Measurements from ENCODE around the gene COL1A1. TPM values are rescaled to one million over a fixed set of nuclear protein-coding genes. Genes with fewer than 3 reads are reported as not detected.

COL1A1 gene
- total and polyA plus RNA-seq, 2 of the 13 experiments (the other 11 are each of a cell fraction or from before 2014, with no cell fraction given) = 0.05 TPM; not detected in 1

DNA sequence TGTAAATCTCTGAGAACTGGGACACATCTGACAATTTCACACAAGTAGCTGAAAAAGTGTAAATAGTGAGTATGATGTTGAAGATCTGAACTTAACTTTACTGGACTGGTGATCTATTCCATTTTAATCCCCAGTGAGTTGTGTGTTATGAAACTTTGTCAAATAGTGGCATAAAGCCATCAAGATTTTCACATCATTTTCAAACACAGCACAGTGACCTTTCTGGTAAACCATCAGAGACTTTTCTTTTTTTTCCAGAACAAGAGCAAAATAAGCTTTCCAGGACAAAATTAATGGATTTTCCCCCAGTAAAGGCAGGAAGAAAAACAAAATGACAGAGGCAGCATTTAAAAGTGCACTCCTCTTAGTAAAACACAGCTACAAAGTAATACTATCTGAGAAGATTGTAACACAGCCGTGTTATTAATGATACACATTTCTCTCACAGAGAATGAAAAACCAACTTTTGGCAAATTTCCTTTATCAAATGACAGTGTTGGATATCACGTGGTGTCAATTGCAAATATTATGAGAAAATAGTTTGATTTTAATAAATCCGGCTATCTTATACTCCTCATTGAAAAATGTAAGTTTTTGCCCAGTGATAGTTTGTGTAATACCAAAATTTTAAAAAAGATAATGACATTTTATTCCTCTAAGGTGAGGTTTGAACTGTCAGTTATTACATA is 16.8 kb upstream of the COL1A1 start:
- Histone ChIP-seq H3K79me2 (ENCODE audit: insufficient read depth, low read length) (no peaks in the 10 kb centered on the region), H3K4me1 (ENCODE audit: insufficient read depth, low read length) (peaks cover 53% of the 10 kb centered on the region), H3K9me3 (ENCODE audit: low read length) (no peaks in the 10 kb centered on the region), H3K27ac (ENCODE audit: extremely low read length, insufficient read depth, low read length) (no peak overlapping the region), H3K36me3 (replicated peaks in 1 of 2; ENCODE audit: control insufficient read depth in 1 of 2, insufficient read depth in 2 of 2, low read length in 2 of 2) (no peaks in the 10 kb centered on the region), H4K20me1 (ENCODE audit: insufficient read depth, low read length) (no peaks in the 10 kb centered on the region), H3K9ac (ENCODE audit: insufficient read depth, low read depth, low read length) (no peak overlapping the region), H3K4me3 (replicated peaks in 1 of 3; ENCODE audit: insufficient read depth in 1 of 3, low read depth in 2 of 3, low read length in 3 of 3) (no peak overlapping the region), H2AFZ (ENCODE audit: low read length) (no peak overlapping the region), H3K4me2 (ENCODE audit: low read depth, low read length) (no peak overlapping the region), H3K27me3 (ENCODE audit: control insufficient read depth in 1 of 2, insufficient read depth in 2 of 2, low read length in 2 of 2) (no peaks in the 10 kb centered on the region; a peak in 1 of 5 replicates)
- ChIA-PET POLR2A (no interaction called here), CTCF (ENCODE audit: low intra/inter-chr PET ratio, low total read pairs) (no interaction called here)
- in situ Hi-C loops (cut with HindIII; ENCODE audit: extremely low pct_ligation_motif_present, low pct_unique_long_range_greater_than_20kb) = no loop called here
- no peak for ATAC-seq
- no TSS peak for BruUV-seq (replicated peaks)
- no peak for FAIRE-seq
- intact Hi-C loops (cut with micrococcal nuclease; ENCODE audit: unreplicated experiment) = no loop called here
- 54% methylated on average over 3 of the region's 3 CpGs for WGBS (ENCODE audit: low lambda C conversion rate)
- TF ChIP-seq ZNF616 (CRISPR knock-in tag; IDR thresholded peaks at IDR 0.05; ENCODE audit: low read depth) (no peak), ZNF629 (CRISPR knock-in tag; conservative IDR thresholded peaks at IDR 0.05) (no peak), ZNF543 (CRISPR knock-in tag; IDR thresholded peaks at IDR 0.05) (no peak), ZZZ3 (CRISPR knock-in tag; IDR thresholded peaks at IDR 0.05; ENCODE audit: borderline replicate concordance) (no peak), ARNT (IDR thresholded peaks at IDR 0.05) (no peak), ZNF703 (CRISPR knock-in tag; IDR thresholded peaks at IDR 0.05; ENCODE audit: borderline replicate concordance) (no peak), FOXK1 (CRISPR knock-in tag; IDR thresholded peaks at IDR 0.05; ENCODE audit: borderline replicate concordance, low read depth) (no peak), FOXK2 (IDR thresholded peaks at IDR 0.05) (no peak), MXI1 (IDR thresholded peaks at IDR 0.05; ENCODE audit: borderline replicate concordance, low read depth, low read length) (no peak), ZNF615 (CRISPR knock-in tag; IDR thresholded peaks at IDR 0.05; ENCODE audit: borderline replicate concordance) (no peak), ZBTB1 (CRISPR knock-in tag; IDR thresholded peaks at IDR 0.05; ENCODE audit: borderline replicate concordance) (no peak), HCFC1 (IDR thresholded peaks at IDR 0.05; ENCODE audit: low read depth, low read length) (no peak), ZNF780A (CRISPR knock-in tag; IDR thresholded peaks at IDR 0.05) (no peak), HOXA5 (CRISPR knock-in tag; IDR thresholded peaks at IDR 0.05) (no peak), ZNF160 (CRISPR knock-in tag; IDR thresholded peaks at IDR 0.05) (no peak), NRL (CRISPR knock-in tag; IDR thresholded peaks at IDR 0.05; ENCODE audit: borderline replicate concordance) (no peak)
- TF ChIP-seq, protein P1, sequence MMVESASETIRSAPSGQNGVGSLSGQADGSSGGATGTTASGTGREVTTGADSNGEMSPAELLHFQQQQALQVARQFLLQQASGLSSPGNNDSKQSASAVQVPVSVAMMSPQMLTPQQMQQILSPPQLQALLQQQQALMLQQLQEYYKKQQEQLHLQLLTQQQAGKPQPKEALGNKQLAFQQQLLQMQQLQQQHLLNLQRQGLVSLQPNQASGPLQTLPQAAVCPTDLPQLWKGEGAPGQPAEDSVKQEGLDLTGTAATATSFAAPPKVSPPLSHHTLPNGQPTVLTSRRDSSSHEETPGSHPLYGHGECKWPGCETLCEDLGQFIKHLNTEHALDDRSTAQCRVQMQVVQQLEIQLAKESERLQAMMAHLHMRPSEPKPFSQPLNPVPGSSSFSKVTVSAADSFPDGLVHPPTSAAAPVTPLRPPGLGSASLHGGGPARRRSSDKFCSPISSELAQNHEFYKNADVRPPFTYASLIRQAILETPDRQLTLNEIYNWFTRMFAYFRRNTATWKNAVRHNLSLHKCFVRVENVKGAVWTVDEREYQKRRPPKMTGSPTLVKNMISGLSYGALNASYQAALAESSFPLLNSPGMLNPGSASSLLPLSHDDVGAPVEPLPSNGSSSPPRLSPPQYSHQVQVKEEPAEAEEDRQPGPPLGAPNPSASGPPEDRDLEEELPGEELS (CRISPR knock-in tag; IDR thresholded peaks at IDR 0.05) = no peak
- DNase-seq (ENCODE audit: low spot score) = no peak
